A673 (cell line): ENCODE results near the gene DDB1. TPM values are rescaled to one million over a fixed set of nuclear protein-coding genes. Genes with fewer than 3 reads are reported as not detected.

ENCODE experiments used
- BruUV-seq: library from RNA; stranded (reverse); fragments of 400-500 nt; replicated peaks from 2 replicates; lab custom pipeline; 2021; lab: Mats Ljungman, UMichigan
- CTCF ChIA-PET: fragments of 300-600 bp; sonication (Branson Sonifier 250); formaldehyde crosslinking; loops from one replicate; lab custom pipeline; 2022; ENCODE audit warnings: antibody characterized with exemption; lab: Charles Lee
- POLR2A ChIA-PET: fragments of 300-600 bp; sonication (Branson Sonifier 250); formaldehyde crosslinking; loops from one replicate; lab custom pipeline; 2022; ENCODE audit warnings: antibody characterized with exemption; ENCODE audit not compliant: low non-redundant PET; lab: Charles Lee
- DNase-seq: peaks from one replicate; pipeline ENCODE4 v3.0.0-alpha.2; 2015; ENCODE audit warnings: low spot score
- H3K27ac ChIP-seq: fragments of 200-600 bp; sonication (generic); 2 replicates; pipeline ENCODE4 v1.5.1; 2016; ENCODE audit warnings: mixed run types, low read depth, mild to moderate bottlenecking, mixed read lengths, antibody characterized with exemption, low read length; ENCODE audit not compliant: poor library complexity, severe bottlenecking
- H3K27me3 ChIP-seq: fragments of 200-600 bp; sonication (generic); replicated peaks from 2 replicates; pipeline ENCODE4 v1.6.1; 2017; ENCODE audit warnings: mixed run types, low read depth, mild to moderate bottlenecking, mixed read lengths, antibody characterized with exemption, low read length; ENCODE audit not compliant: insufficient read depth, poor library complexity
- H3K36me3 ChIP-seq: fragments of 200-600 bp; sonication (generic); 2 replicates; pipeline ENCODE4 v1.6.1; 2016; ENCODE audit warnings: mixed run types, mild to moderate bottlenecking, mixed read lengths, antibody characterized with exemption, low read length; ENCODE audit not compliant: insufficient read depth, poor library complexity, severe bottlenecking
- H3K4me1 ChIP-seq: fragments of 200-600 bp; sonication (generic); 2 replicates; pipeline ENCODE4 v1.6.1; 2017; ENCODE audit warnings: mixed run types, mild to moderate bottlenecking, mixed read lengths, antibody characterized with exemption, low read length; ENCODE audit not compliant: insufficient read depth, poor library complexity, severe bottlenecking
- H3K4me3 ChIP-seq: fragments of 200-600 bp; sonication (generic); 2 replicates; pipeline ENCODE4 v1.5.1; 2016; ENCODE audit warnings: low read depth, mixed run types, mild to moderate bottlenecking, mixed read lengths, low read length; ENCODE audit not compliant: poor library complexity, severe bottlenecking
- H3K9me3 ChIP-seq: fragments of 200-600 bp; sonication (generic); 2 replicates; pipeline ENCODE4 v1.6.1; 2016; ENCODE audit warnings: mixed run types, low read depth, mild to moderate bottlenecking, mixed read lengths, antibody characterized with exemption, low read length; ENCODE audit not compliant: poor library complexity, severe bottlenecking
- EZH2 ChIP-seq: fragments of 200-600 bp; sonication (generic); IDR thresholded peaks from 2 replicates; pipeline ENCODE4 v1.6.1; 2017; ENCODE audit warnings: borderline replicate concordance, low read depth, mild to moderate bottlenecking, mixed read lengths, antibody characterized with exemption, low read length; ENCODE audit not compliant: poor library complexity, severe bottlenecking
- intact Hi-C: fragments of 100-400 bp; cut with micrococcal nuclease; formaldehyde crosslinking; loops from one replicate; pipeline ENCODE4 v1.10.0; 2022; ENCODE audit not compliant: unreplicated experiment
- total RNA-seq: library from RNA; stranded (reverse); gene quantifications from 2 replicates; pipeline ENCODE4 v1.2.3, GENCODE V29; 2021
- TF ChIP-seq, protein P1 (sequence below): fragments of 300-800, 200-600 bp; sonication (generic); conservative IDR thresholded peaks from 2 replicates; pipeline ENCODE4 v1.5.1; 2017; ENCODE audit warnings: low read depth, mild to moderate bottlenecking, antibody characterized with exemption, low read length, moderate library complexity, mixed read lengths

DDB1 gene
- total RNA-seq, 1 experiment from 2014 or later = 305 TPM

- ChIA-PET CTCF (no interaction called here), POLR2A (no interaction called here)
- H3K4me3 ChIP-seq = peak overlapping the region; percentile 61
Measured at GRCh38 chr11:61295596-61295926, 37.3 kb downstream of the DDB1 start.

DNA sequence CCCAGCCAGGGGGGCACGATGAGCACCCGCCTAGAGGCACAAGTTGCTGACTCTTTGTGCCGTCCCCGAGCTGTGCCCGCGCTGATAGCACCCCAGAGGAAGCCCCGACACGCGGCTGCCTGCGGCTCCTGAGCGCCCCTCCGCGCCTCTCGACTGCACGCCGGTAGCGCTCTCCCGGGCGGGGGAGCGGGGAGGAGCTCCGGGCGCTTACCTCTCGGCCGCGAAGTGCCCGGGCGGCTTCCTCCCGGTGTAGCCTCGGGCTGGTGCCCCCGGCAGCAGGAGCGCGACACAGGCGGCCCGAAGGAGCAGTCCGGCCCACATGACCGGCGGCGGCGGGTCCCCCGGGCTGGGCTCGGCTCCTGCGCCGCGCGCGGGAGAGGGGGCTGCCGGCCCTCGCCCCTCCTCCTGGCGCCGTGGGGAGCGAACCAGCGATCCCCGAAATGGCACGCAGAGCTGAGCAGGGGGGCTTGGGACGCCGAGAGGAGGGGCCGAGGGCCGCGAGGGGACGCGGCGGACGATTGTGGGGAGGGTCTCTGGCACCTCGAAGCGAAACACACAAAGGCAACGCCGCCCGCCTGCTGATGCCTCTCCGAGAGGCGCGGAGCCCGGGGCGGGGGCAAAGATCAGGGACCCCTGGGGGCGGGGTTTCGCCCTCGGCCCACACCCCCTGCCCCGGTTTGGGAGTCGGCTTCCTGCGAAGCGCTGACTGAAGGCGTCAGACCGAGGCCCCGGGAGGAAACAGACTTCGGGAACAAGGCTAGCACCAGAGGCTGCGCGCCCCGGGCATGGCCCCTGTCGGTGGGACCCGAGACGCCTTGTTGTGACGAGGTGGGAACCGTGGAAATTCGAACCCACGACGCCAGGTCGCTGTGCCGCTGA lies 37.9 kb downstream of the DDB1 start, which contains the start of gene VWCE:
TSS of gene VWCE (minus strand) at position 600 of the 879 bp plus-strand sequence. CDS start at position 321, 279 bp downstream.
- intact Hi-C loops = no loop called here
- H3K9me3 ChIP-seq = no peaks in the 10 kb centered on the region
- POLR2A ChIA-PET = no interaction called here

More at GRCh38 chr11:61295596-61295926, 37.3 kb downstream of the DDB1 start:
- H3K27ac ChIP-seq = peak overlapping the region; percentile 75
- TF ChIP-seq, protein P1, sequence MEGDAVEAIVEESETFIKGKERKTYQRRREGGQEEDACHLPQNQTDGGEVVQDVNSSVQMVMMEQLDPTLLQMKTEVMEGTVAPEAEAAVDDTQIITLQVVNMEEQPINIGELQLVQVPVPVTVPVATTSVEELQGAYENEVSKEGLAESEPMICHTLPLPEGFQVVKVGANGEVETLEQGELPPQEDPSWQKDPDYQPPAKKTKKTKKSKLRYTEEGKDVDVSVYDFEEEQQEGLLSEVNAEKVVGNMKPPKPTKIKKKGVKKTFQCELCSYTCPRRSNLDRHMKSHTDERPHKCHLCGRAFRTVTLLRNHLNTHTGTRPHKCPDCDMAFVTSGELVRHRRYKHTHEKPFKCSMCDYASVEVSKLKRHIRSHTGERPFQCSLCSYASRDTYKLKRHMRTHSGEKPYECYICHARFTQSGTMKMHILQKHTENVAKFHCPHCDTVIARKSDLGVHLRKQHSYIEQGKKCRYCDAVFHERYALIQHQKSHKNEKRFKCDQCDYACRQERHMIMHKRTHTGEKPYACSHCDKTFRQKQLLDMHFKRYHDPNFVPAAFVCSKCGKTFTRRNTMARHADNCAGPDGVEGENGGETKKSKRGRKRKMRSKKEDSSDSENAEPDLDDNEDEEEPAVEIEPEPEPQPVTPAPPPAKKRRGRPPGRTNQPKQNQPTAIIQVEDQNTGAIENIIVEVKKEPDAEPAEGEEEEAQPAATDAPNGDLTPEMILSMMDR = no peak
- TF ChIP-seq EZH2 = no peak
- peaks cover 18% of the 10 kb centered on the region for H3K36me3 ChIP-seq
- no TSS peak for BruUV-seq
- intact Hi-C loops = no loop called here
- DNase-seq = no peak
- peaks cover 8% of the 10 kb centered on the region for H3K4me1 ChIP-seq
- H3K9me3 ChIP-seq = no peaks in the 10 kb centered on the region
- no peaks in the 10 kb centered on the region for H3K27me3 ChIP-seq

More for the DNA sequence above, 37.9 kb downstream of the DDB1 start, which contains the start of gene VWCE:
- H3K4me1 ChIP-seq = peaks cover 8% of the 10 kb centered on the region
- peaks cover 12% of the 10 kb centered on the region for H3K36me3 ChIP-seq
- H3K27ac ChIP-seq = peak within 1 kb of the TSS; percentile 75
- CTCF ChIA-PET = interaction anchor here (0.9 to 1.3 kb wide), 2 partner anchors 41 to 91 kb away, joined by 3 to 4 read pairs; no protein-coding TSS in a partner anchor
- H3K27me3 ChIP-seq = no peaks in the 10 kb centered on the region
- peak; percentile 88 for DNase-seq
- TF ChIP-seq, protein P1 = peak; percentile 56
- no peak for TF ChIP-seq EZH2
- H3K4me3 ChIP-seq = peak within 1 kb of the TSS; percentile 61
- BruUV-seq = no TSS peak
